H1 (cell line): ENCODE measurements around the gene SPEF2. TPM values are rescaled to one million over a fixed set of nuclear protein-coding genes. Genes with fewer than 3 reads are reported as not detected.

Experiments used
- CTCF ChIA-PET: fragments of 300-600 bp; sonication (Branson Sonifier 250); formaldehyde crosslinking; loops from one replicate; lab custom pipeline; 2021; ENCODE audit not compliant: partially characterized antibody; lab: Charles Lee
- POLR2A ChIA-PET: fragments of 300-600 bp; sonication (Branson Sonifier 250); formaldehyde crosslinking; loops from one replicate; lab custom pipeline; 2021; ENCODE audit warnings: inconsistent platforms; ENCODE audit not compliant: partially characterized antibody; lab: Charles Lee
- DNase-seq, 2 experiments: peaks; one replicate each; pipeline versions ENCODE4 v3.0.0 to v3.0.0-alpha.2; 2010 to 2022; ENCODE audit warnings: low spot score in 2 of 2, low read depth in 1 of 2, mixed read lengths in 1 of 2
- FAIRE-seq: peaks from 2 replicates; lab custom pipeline; 2011; peaks lifted over from hg19 to GRCh38; lab: Jason Lieb, UNC
- H2AFZ ChIP-seq: 2 replicates; pipeline ENCODE4 v1.8.1; 2012; ENCODE audit warnings: low read length, inconsistent platforms
- H2AK5ac ChIP-seq: 2 replicates; pipeline ENCODE4 v1.6.1; 2013; ENCODE audit warnings: low read depth, low read length
- H2BK120ac ChIP-seq: replicated peaks from 2 replicates; pipeline ENCODE3; 2013; ENCODE audit warnings: low read depth, low read length, inconsistent platforms
- H2BK12ac ChIP-seq: 2 replicates; pipeline ENCODE4 v1.6.1; 2013; ENCODE audit warnings: low read depth, low read length
- H2BK15ac ChIP-seq: 2 replicates; pipeline ENCODE4 v1.6.1; 2013; ENCODE audit warnings: low read length
- H2BK20ac ChIP-seq: 2 replicates; pipeline ENCODE4 v1.6.1; 2013; ENCODE audit warnings: low read length
- H2BK5ac ChIP-seq: 2 replicates; pipeline ENCODE4 v1.6.1; 2013; ENCODE audit warnings: low read depth, low read length
- H3K14ac ChIP-seq: 2 replicates; pipeline ENCODE4 v1.6.1; 2013; ENCODE audit warnings: inconsistent platforms; ENCODE audit not compliant: insufficient read length
- H3K18ac ChIP-seq: 2 replicates; pipeline ENCODE4 v1.6.1; 2013; ENCODE audit warnings: low read length; ENCODE audit errors: extremely low read depth
- H3K23ac ChIP-seq: 2 replicates; pipeline ENCODE4 v1.6.1; 2013; ENCODE audit warnings: inconsistent platforms; ENCODE audit not compliant: insufficient read length
- H3K23me2 ChIP-seq: 2 replicates; pipeline ENCODE4 v1.6.1; 2013; ENCODE audit warnings: low read depth, low read length
- H3K27ac ChIP-seq: 2 replicates; pipeline ENCODE4 v1.6.1; 2011; ENCODE audit warnings: low read depth, low read length, inconsistent platforms
- H3K27me3 ChIP-seq, 4 experiments: replicated peaks in 1 of 4; 1 replicate in 1 of 4; 2 replicates in 3 of 4; pipeline versions ENCODE4 v1.6.1 to v1.8.1; 2011 to 2013; ENCODE audit warnings: low read length in 3 of 4, mild to moderate bottlenecking in 3 of 4, inconsistent platforms in 2 of 4, mixed read lengths in 2 of 4, moderate library complexity in 1 of 4; ENCODE audit not compliant: control insufficient read depth in 3 of 4, insufficient read depth in 3 of 4; ENCODE audit errors: extremely low read depth in 1 of 4
- H3K36me3 ChIP-seq, 4 experiments: 2 replicates each; pipeline versions ENCODE4 v1.6.1 to v1.8.1; 2011 to 2013; ENCODE audit warnings: mild to moderate bottlenecking in 4 of 4, low read length in 3 of 4, moderate library complexity in 2 of 4, control low read depth in 1 of 4, inconsistent platforms in 1 of 4; ENCODE audit not compliant: insufficient read depth in 4 of 4, control insufficient read depth in 2 of 4
- H3K4ac ChIP-seq: replicated peaks from 2 replicates; pipeline ENCODE3; 2013; ENCODE audit warnings: low read length, low read depth, mixed read lengths, inconsistent platforms; ENCODE audit not compliant: insufficient read length
- H3K4me1 ChIP-seq, 4 experiments: replicated peaks in 1 of 4; 1 replicate in 1 of 4; 2 replicates in 3 of 4; pipeline versions ENCODE4 v1.6.1 to v1.8.1; 2011 to 2013; ENCODE audit warnings: low read length in 3 of 4, inconsistent platforms in 2 of 4, mixed read lengths in 1 of 4; ENCODE audit not compliant: insufficient read depth in 4 of 4, control insufficient read depth in 3 of 4
- H3K4me2 ChIP-seq, 2 experiments: 2 replicates each; pipeline versions ENCODE4 v1.6.1 to v1.8.1; 2011 to 2013; ENCODE audit warnings: low read depth in 2 of 2, low read length in 2 of 2, control low read depth in 1 of 2, inconsistent platforms in 1 of 2, mild to moderate bottlenecking in 1 of 2; ENCODE audit not compliant: insufficient read depth in 1 of 2
- H3K4me3 ChIP-seq, 4 experiments: fragments of 200-600, 300-600 bp in 1 of 4; sonication (generic), shearing (Covaris generic), sonication (Bioruptor Twin) in 1 of 4; 2 replicates each; pipeline versions ENCODE4 v1.5.1 to v1.8.1; 2011 to 2016; ENCODE audit warnings: low read length in 4 of 4, low read depth in 3 of 4, control low read depth in 2 of 4, inconsistent platforms in 2 of 4, mild to moderate bottlenecking in 2 of 4, mixed read lengths in 1 of 4, moderate library complexity in 1 of 4; ENCODE audit not compliant: insufficient read depth in 2 of 4; ENCODE audit errors: extremely low read depth in 1 of 4
- H3K56ac ChIP-seq: replicated peaks from 2 replicates; pipeline ENCODE3; 2013; ENCODE audit warnings: low read depth, mild to moderate bottlenecking, mixed read lengths, low read length, inconsistent platforms; ENCODE audit not compliant: insufficient read length
- H3K79me1 ChIP-seq: 2 replicates; pipeline ENCODE4 v1.6.1; 2013; ENCODE audit warnings: low read depth, low read length, control low read depth
- H3K79me2 ChIP-seq, 2 experiments: 2 replicates each; pipeline versions ENCODE4 v1.6.1 to v1.8.1; 2012 to 2013; ENCODE audit warnings: low read length in 2 of 2, mild to moderate bottlenecking in 2 of 2, inconsistent platforms in 1 of 2; ENCODE audit not compliant: insufficient read depth in 2 of 2, control insufficient read depth in 1 of 2
- H3K9ac ChIP-seq, 4 experiments: replicated peaks in 1 of 4; 1 replicate in 1 of 4; 2 replicates in 3 of 4; pipeline versions ENCODE4 v1.6.1 to v1.8.1; 2011 to 2013; ENCODE audit warnings: low read depth in 3 of 4, low read length in 3 of 4, control low read depth in 2 of 4, mild to moderate bottlenecking in 2 of 4, moderate library complexity in 2 of 4, inconsistent platforms in 1 of 4; ENCODE audit errors: extremely low read depth in 1 of 4
- H3K9me3 ChIP-seq, 2 experiments: 2 replicates each; pipeline versions ENCODE4 v1.6.1 to v1.8.1; 2012 to 2013; ENCODE audit warnings: mild to moderate bottlenecking in 2 of 2, moderate library complexity in 2 of 2, control low read depth in 1 of 2, inconsistent platforms in 1 of 2, low read depth in 1 of 2, low read length in 1 of 2, mixed read lengths in 1 of 2; ENCODE audit not compliant: insufficient read depth in 2 of 2
- H4K20me1 ChIP-seq, 2 experiments: replicated peaks in 1 of 2; 2 replicates each; pipeline versions ENCODE3 to v1.8.1; 2011 to 2013; ENCODE audit warnings: inconsistent platforms in 2 of 2, low read length in 2 of 2, mild to moderate bottlenecking in 1 of 2; ENCODE audit not compliant: insufficient read depth in 2 of 2, control insufficient read depth in 1 of 2
- H4K5ac ChIP-seq: 2 replicates; pipeline ENCODE4 v1.6.1; 2013; ENCODE audit warnings: low read length, low read depth, mixed read lengths, inconsistent platforms; ENCODE audit not compliant: insufficient read length
- H4K8ac ChIP-seq: 2 replicates; pipeline ENCODE4 v1.8.0; 2013; ENCODE audit warnings: mild to moderate bottlenecking, moderate library complexity, low read length, inconsistent platforms; ENCODE audit not compliant: insufficient read depth; ENCODE audit errors: extremely low read depth
- H4K91ac ChIP-seq: replicated peaks from 2 replicates; pipeline ENCODE3; 2013; ENCODE audit warnings: low read length, mixed read lengths, inconsistent platforms; ENCODE audit not compliant: insufficient read length
- CBX5 ChIP-seq: fragments of 300-800, 300-1000 bp; sonication (generic); IDR thresholded peaks from 2 replicates; pipeline ENCODE4 v1.7.1; 2016; ENCODE audit warnings: antibody characterized with exemption, low read length, low read depth
- CEBPB ChIP-seq: IDR thresholded peaks from 2 replicates; pipeline ENCODE4 v1.6.1; 2012; ENCODE audit warnings: low read depth, low read length
- EZH2 ChIP-seq: fragments of 200-600 bp; sonication (generic); IDR thresholded peaks from 2 replicates; pipeline ENCODE4 v1.7.1; 2012; ENCODE audit warnings: low read depth, mild to moderate bottlenecking, moderate library complexity, low read length, inconsistent platforms; ENCODE audit not compliant: severe bottlenecking
- HDAC2 ChIP-seq, 2 experiments: fragments of 300-600 bp in 1 of 2; sonication (generic) in 1 of 2; IDR thresholded peaks; 2 replicates each; pipeline ENCODE4 v1.6.1; 2011 to 2012; ENCODE audit warnings: low read depth in 2 of 2, low read length in 2 of 2, mild to moderate bottlenecking in 2 of 2, moderate library complexity in 2 of 2, borderline replicate concordance in 1 of 2, inconsistent platforms in 1 of 2
- HDAC6 ChIP-seq: IDR thresholded peaks from one replicate; pipeline ENCODE4 v1.7.1; 2012; ENCODE audit warnings: low read depth, mild to moderate bottlenecking, inconsistent platforms, low read length, moderate library complexity
- JUN ChIP-seq: IDR thresholded peaks from 2 replicates; pipeline ENCODE4 v1.6.1; 2011; ENCODE audit warnings: low read depth, mild to moderate bottlenecking, improper control_type of control experiment, low read length
- KDM4A ChIP-seq: IDR thresholded peaks from one replicate; pipeline ENCODE4 v1.7.1; 2012; ENCODE audit warnings: low read depth, mild to moderate bottlenecking, moderate library complexity, low read length, inconsistent platforms; ENCODE audit not compliant: severe bottlenecking
- MAFK ChIP-seq: IDR thresholded peaks from 2 replicates; pipeline ENCODE4 v1.6.1; 2012; ENCODE audit warnings: low read depth, mild to moderate bottlenecking, improper control_type of control experiment, low read length
- RBBP5 ChIP-seq: IDR thresholded peaks from 2 replicates; pipeline ENCODE4 v1.7.1; 2012; ENCODE audit warnings: low read depth, mild to moderate bottlenecking, inconsistent platforms, low read length, moderate library complexity, borderline replicate concordance
- RXRA ChIP-seq: IDR thresholded peaks from 2 replicates; pipeline ENCODE4 v1.6.1; 2011; ENCODE audit warnings: low read depth, mild to moderate bottlenecking, low read length, moderate library complexity; ENCODE audit not compliant: insufficient read depth
- SIRT6 ChIP-seq: IDR thresholded peaks from one replicate; pipeline ENCODE4 v1.7.1; 2012; ENCODE audit warnings: low read length, inconsistent platforms
- SP1 ChIP-seq: IDR thresholded peaks from 2 replicates; pipeline ENCODE4 v1.6.1; 2011; ENCODE audit warnings: low read depth, low read length
- TAF1 ChIP-seq: IDR thresholded peaks from 2 replicates; pipeline ENCODE4 v1.6.1; 2011; ENCODE audit warnings: mild to moderate bottlenecking, low read depth, low read length
- TEAD4 ChIP-seq: IDR thresholded peaks from 2 replicates; pipeline ENCODE4 v1.6.1; 2012; ENCODE audit warnings: low read depth, low read length, inconsistent platforms, mixed read lengths
- WGBS, 2 experiments: shearing (Covaris generic) in 1 of 2; methylation state at CpG; one replicate each; pipeline versions ENCODE4 v1.1.6 to v1.1.7; 2013 to 2015; ENCODE audit warnings: low lambda C conversion rate in 2 of 2, mixed read lengths in 2 of 2, inconsistent platforms in 1 of 2, low coverage in 1 of 2, missing lambda C conversion rate in 1 of 2; ENCODE audit not compliant: insufficient replicate concordance in 2 of 2, insufficient coverage in 1 of 2, insufficient read length in 1 of 2; ENCODE audit errors: extremely low coverage in 1 of 2, missing lambda C conversion rate in 1 of 2; 5-methylcytosine and 5-hydroxymethylcytosine counted together
- polyA plus RNA-seq, 7 experiments: library from polyadenylated mRNA; depleted of rRNA in 3 of 7; stranded (reverse) in 5 of 7; unstranded in 2 of 7; fragments of >200 nt in 5 of 7; fragments of 200-250 nt in 2 of 7; gene quantifications; 1 replicate in 5 of 7; 2 replicates in 1 of 7; 4 replicates in 1 of 7; pipeline versions ENCODE4 v1.2.1 to v1.2.3, GENCODE V29; 2011 to 2013; ENCODE audit warnings: missing spikeins in 2 of 7, mixed read lengths in 2 of 7
- total RNA-seq: library from RNA; stranded (reverse); fragmentation: NEBNext Ultra II Directional; extraction: Animal tissue kit (Norgen Biotek cat#: 25700); gene quantifications from 2 replicates; pipeline ENCODE4 v1.2.1, GENCODE V29; 2021
- TF ChIP-seq, protein P1 (sequence below): IDR thresholded peaks from 2 replicates; pipeline ENCODE4 v1.6.1; 2012; ENCODE audit warnings: inconsistent platforms

The SPEF2 gene
- total and polyA plus RNA-seq, 2 of the 8 experiments (the other 6 are each of a cell fraction or from before 2014, with no cell fraction given), result 0.14 to 0.73 TPM

GRCh38 chr5:35618781-35619180, 1.1 kb downstream of the SPEF2 start:
- Histone ChIP-seq H3K9me3 (no peaks in the 10 kb centered on the region), H4K8ac (no peak overlapping the region), H2AK5ac (no peak overlapping the region), H3K56ac (no peak overlapping the region), H3K79me2 (no peaks in the 10 kb centered on the region), H3K4me3 (no peak overlapping the region), H2BK15ac (no peak overlapping the region), H3K23ac (no peak overlapping the region), H3K23me2 (peaks cover 5% of the 10 kb centered on the region; the same call in 1 of the 2 replicates), H3K27ac (no peak overlapping the region), H3K27me3 (peaks cover 2 to 22% (median 12%) of the 10 kb centered on the region in 4 experiments), H3K18ac (no peak overlapping the region), H2BK120ac (no peak overlapping the region), H3K4me2 (peak overlapping the region in 1 of 2 experiments; percentile 86; a peak in 1 of 4 replicates), H4K5ac (no peak overlapping the region), H2BK5ac (no peak overlapping the region), H3K9ac (no peak overlapping the region), H2BK12ac (no peak overlapping the region), H3K79me1 (no peaks in the 10 kb centered on the region), H3K36me3 (no peaks in the 10 kb centered on the region; a peak in 1 of 8 replicates), H2BK20ac (no peak overlapping the region), H3K4me1 (peaks cover 0 to 3% (median 0%) of the 10 kb centered on the region in 4 experiments; a peak in 1 of 7 replicates), H3K4ac (no peak overlapping the region), H3K14ac (no peak overlapping the region), H4K20me1 (no peaks in the 10 kb centered on the region), H4K91ac (no peak overlapping the region), H2AFZ (no peak overlapping the region)
- ChIA-PET POLR2A (no interaction called here), CTCF (no interaction called here)
- DNase-seq, result no peak
- whole genome bisulfite sequencing, 2 experiments, result 89% methylated on average over 2 of the region's 2 CpGs; no CpG with 5 or more reads in 1 of the 2 experiments
- FAIRE-seq, result no peak
- TF ChIP-seq SIRT6 (no peak), HDAC6 (no peak), RXRA (no peak), EZH2 (no peak), TAF1 (no peak), TEAD4 (no peak), SP1 (no peak), KDM4A (no peak), CBX5 (no peak), RBBP5 (no peak), HDAC2 (IDR thresholded peaks at IDR 0.05; ENCODE audit: borderline replicate concordance in 1 of 2, low read depth in 2 of 2, low read length in 2 of 2) (no peak), MAFK (no peak), JUN (no peak), CEBPB (no peak)
- TF ChIP-seq, protein P1, sequence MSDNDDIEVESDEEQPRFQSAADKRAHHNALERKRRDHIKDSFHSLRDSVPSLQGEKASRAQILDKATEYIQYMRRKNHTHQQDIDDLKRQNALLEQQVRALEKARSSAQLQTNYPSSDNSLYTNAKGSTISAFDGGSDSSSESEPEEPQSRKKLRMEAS, result no peak
